AG09319 (cell line): ENCODE measurements around the gene PPOX.

ENCODE experiments used
- DNase-seq: peaks from one replicate; pipeline ENCODE4 v3.0.0-alpha.2; 2010; ENCODE audit warnings: low read depth; ENCODE audit errors: extremely low read depth
- TF ChIP-seq, protein P1 (sequence below): IDR thresholded peaks from 2 replicates; pipeline ENCODE4 v1.5.1; 2011; ENCODE audit warnings: low read depth, mild to moderate bottlenecking, inconsistent platforms, low read length, moderate library complexity

The PPOX gene

GRCh38 chr1:161137881-161138280 lies 28.3 kb upstream of the PPOX start:
- DNase-seq: no peak
- TF ChIP-seq, protein P1, sequence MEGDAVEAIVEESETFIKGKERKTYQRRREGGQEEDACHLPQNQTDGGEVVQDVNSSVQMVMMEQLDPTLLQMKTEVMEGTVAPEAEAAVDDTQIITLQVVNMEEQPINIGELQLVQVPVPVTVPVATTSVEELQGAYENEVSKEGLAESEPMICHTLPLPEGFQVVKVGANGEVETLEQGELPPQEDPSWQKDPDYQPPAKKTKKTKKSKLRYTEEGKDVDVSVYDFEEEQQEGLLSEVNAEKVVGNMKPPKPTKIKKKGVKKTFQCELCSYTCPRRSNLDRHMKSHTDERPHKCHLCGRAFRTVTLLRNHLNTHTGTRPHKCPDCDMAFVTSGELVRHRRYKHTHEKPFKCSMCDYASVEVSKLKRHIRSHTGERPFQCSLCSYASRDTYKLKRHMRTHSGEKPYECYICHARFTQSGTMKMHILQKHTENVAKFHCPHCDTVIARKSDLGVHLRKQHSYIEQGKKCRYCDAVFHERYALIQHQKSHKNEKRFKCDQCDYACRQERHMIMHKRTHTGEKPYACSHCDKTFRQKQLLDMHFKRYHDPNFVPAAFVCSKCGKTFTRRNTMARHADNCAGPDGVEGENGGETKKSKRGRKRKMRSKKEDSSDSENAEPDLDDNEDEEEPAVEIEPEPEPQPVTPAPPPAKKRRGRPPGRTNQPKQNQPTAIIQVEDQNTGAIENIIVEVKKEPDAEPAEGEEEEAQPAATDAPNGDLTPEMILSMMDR: no peak

DNA sequence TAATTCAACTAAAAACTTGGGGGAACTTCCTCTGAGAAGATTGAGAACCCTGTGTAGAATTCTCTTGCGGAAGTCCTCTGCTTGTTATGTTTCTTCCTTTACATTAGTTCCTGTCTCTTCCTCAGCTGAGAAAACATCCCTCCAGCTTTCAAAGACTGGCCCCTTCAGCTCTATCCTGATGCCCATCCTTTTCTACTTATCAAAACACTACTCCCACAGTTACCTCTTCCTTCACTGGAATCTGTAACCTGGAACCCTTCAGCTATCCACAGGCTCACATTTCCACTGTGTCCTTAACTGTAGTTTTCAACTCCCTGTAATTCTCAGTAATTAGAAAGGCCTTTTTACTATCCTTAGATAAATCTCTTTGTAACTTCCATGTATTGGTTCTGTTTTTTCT lies 27.8 kb upstream of the PPOX start:
- TF ChIP-seq, protein P1: no peak
- DNase-seq: no peak

GRCh38 chr1:161139766-161140165 lies 26.5 kb upstream of the PPOX start:
- DNase-seq: no peak
- TF ChIP-seq, protein P1: peak; percentile 50

- DNase-seq: no peak
- TF ChIP-seq, protein P1: no peak
Observed at GRCh38 chr1:161140755-161141400, 25.3 kb upstream of the PPOX start.

DNA sequence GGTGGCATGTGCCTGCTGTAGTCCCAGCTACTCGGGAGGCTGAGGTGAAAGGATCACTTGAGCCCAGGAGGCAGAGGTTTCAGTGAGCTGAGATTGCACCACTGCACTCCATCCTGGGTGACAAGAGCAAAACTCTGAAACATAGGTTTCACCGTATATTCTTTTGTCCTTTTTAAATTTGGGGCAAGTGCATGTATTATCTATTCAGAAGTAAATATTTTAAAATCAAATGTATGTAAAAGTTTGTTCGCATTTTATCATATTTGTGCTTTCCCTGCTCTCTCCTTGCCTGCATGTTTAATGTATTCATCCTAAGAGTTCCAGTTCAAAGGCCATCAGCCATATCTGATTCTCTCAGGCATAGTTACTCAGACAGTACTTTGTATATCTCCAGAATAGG lies 20.4 kb upstream of the PPOX start:
- TF ChIP-seq, protein P1: no peak
- no peak for DNase-seq

DNA sequence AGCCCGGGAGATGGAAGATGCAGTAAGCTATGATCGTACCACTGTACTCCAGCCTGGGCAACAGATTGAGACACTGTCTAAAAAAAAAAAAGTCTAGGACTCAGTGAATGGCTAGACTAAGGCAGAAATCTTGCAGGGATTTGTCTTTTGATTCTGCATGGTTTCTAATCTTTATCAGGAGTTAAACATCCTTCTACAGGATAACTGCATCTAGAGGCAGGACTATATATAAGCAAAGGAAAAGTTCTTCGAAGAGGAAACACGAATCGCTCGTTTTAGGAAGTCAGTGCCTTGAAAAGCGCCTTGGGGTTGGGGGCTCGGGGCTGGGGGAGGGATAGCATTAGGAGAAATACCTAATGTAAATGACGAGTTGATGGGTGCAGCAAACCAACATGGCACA lies 13.1 kb upstream of the PPOX start:
- no peak for DNase-seq
- TF ChIP-seq, protein P1: no peak

GRCh38 chr1:161153682-161154337 lies 12.4 kb upstream of the PPOX start, which contains the start of gene UFC1:
Gene UFC1 (plus strand): TSS chr1:161153978. CDS start chr1:161153998, 20 bp downstream.
- TF ChIP-seq, protein P1: no peak
- peak; percentile 71 for DNase-seq
